Middle frontal gyrus (tissue), 1 donor: ENCODE data around the gene SPATA7.

Source experiments
- DNase-seq: peaks from one replicate; pipeline ENCODE4 v3.0.0-alpha.2; 2015; ENCODE audit warnings: low spot score; ENCODE audit errors: extremely low spot score

SPATA7 gene

DNA sequence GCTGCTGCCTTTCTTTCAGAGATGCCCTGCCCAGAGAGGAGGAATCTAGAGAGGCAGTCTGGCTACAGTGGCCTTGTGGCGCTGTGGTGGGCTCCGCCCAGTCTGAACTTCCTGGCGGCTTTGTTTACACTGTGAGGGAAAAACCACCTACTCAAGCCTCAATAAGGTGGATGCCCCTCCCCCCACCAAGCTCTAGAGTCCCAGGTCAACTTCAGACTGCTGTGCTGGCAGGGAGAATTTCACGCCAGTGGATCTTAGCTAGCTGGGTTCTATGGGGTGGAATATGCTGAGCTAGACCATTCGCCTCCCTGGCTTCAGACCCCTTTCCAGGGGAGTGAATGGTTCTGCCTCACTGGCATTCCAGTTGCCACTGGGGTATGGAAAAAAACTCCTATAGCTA is 25.6 kb downstream of the SPATA7 start:
- DNase-seq: no peak

DNA sequence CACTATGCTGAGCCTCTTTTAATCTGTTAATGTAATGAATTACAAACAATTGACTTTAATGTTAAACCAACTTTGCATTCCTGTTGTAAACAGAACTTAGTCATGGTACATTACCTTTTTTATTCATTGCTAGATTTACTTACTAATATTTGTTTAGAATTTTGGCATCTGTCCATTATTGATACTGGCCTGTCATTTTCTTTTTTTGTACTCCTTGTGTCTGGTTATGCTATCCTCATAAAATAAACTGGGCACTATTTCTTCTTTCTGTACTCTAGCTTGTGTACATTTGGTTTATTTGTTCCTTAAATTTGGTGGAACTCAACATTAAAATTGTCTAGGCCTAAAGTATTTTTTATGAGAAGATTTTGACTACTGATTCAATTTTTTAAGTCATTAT is 32.1 kb downstream of the SPATA7 start:
- no peak for DNase-seq

DNA sequence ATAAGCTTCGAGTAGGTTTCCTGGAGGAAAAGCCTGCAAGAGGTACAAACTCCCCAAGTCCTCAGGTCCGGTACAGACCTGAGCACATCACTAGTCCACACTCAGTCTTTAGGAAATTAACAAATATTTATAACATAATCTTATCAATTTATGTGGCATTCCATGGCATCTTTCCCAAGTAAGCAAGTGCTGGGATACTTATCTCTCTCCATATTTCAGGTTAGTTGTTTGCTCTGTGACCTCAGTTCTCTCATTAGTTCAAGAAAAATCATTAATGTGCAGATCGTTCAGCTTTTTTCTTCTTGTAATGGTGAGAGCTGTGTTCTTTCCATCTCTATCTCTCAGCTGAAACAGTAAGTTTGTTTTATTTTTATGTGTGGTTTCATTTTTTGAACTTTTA is 34.7 kb downstream of the SPATA7 start:
- DNase-seq: no peak

DNA sequence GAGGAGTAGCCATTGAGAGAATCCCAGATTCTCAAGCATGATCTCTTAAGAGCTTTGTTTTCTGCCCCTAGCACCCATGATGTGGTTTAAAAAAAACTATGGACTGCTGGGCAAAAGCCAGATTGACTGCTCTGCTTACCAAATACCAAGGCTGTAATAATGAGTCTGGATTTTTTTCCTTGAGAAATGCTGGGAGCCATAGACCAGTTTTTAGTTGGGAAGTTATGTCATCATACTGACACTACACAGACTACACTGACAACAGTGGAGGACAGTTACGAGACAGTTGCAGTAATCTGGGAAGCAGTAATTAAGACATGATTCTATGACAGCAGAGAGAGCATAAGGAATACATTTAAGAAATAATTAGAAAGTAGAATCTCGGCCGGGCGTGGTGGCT is 35.8 kb downstream of the SPATA7 start:
- no peak for DNase-seq

DNA sequence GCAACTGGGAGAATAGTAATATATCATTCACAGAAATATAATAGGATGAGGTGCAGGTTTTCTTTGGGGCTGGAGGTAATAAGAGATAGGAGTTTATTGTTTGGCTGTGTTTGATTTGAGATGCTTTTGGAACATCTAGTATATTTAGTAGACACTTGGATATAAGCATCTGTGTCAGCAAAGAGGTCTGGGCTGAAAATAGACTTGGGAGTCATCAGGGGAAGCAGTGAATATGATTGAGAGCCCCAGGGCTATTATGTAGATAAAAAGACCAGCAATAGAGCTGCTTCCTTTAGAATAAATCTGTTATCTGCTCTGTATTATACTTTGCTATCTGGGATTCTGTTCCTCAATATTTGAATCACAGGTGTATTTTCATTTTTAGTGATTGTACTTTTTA is 36.6 kb downstream of the SPATA7 start:
- no peak for DNase-seq

DNA sequence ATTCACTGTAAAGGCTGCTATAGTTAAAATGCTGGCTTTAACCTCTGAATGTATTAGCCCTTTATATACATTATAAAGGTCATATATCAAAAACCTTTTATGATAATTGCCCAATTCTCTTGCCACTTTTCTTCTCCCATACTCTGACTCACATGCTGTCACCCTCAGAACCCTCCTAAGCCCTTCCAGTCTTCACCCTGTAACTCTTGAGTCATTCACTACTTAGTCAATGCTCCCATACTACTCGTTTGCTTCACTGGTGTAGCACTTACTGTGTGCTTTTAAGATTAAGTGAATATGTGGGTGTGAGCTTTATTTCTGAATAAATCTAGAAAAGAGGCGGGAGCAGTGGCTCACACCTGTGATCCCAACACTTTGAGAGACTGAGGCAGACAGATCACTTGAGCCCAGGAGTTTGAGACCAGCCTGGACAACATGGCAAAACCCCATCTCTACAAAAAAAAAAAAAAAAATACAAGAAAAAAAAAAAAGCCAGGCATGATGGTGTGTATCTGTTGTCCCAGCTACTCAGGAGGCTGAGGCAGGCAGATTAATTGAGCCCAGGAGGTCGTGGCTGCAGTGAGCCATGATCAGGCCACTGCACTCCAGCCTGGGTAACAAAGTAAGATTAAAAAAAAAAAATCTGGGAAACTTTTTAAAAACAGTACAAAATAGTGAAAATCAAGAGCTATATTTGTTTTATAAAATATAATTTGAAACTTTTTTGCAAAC is 37.6 kb downstream of the SPATA7 start:
- no peak for DNase-seq

DNA sequence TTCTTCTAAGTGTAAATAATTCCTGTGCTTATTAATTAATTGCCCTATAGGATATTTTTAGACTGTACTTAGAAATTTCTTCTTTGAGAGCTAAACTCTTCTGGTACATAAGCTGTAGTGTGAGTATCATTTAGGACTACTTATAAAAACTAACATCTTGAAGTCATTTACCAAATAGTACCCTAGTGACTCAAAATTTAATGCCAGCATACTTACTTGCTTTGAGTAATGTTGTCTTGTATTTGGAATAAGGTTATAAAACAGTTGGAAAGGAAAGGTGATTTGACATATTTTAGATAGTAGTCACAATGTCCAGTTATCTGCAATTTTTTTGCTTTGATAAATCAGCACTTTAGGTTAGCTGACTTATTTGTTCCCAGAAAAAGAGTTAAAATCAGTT is 39.1 kb downstream of the SPATA7 start:
- no peak for DNase-seq

DNA sequence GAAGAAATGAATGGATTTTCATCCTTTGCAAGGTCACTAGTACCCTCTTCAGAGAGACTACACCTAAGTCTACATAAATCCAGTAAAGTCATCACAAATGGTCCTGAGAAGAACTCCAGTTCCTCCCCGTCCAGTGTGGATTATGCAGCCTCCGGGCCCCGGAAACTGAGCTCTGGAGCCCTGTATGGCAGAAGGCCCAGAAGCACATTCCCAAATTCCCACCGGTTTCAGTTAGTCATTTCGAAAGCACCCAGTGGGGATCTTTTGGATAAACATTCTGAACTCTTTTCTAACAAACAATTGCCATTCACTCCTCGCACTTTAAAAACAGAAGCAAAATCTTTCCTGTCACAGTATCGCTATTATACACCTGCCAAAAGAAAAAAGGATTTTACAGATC is 40.8 kb downstream of the SPATA7 start:
- no peak for DNase-seq

DNA sequence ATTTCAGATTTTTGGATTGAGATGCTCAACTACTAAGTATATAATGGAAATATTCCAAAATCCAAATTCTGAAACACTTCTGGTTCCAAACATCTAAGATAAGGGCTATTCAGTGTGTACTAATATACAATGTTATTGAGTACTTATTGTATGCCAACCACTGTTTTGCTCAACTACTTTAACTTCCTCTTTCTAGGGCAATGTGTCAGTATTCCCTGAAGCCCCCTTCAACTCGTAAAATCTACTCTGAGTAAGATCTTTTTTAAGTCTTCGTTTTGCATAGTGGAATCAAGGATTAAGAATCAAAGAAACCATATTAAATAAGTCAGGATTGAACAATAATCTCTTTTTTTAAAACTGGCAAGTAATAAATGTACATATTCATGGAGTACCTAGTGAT is 45.5 kb downstream of the SPATA7 start:
- no peak for DNase-seq

DNA sequence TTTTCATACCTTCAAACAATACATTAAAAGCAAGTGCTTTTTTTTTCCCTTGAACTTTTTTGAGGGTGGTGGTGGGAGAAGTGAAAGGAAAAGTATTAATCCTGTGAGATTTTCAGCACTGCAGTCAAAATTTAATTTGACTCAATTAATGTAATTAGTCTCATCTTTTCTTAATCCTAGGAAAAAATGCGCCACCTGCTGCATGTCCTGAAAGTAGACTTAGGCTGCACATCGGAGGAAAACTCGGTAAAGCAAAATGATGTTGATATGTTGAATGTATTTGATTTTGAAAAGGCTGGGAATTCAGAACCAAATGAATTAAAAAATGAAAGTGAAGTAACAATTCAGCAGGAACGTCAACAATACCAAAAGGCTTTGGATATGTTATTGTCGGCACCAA is 52.2 kb downstream of the SPATA7 start:
- no peak for DNase-seq

DNA sequence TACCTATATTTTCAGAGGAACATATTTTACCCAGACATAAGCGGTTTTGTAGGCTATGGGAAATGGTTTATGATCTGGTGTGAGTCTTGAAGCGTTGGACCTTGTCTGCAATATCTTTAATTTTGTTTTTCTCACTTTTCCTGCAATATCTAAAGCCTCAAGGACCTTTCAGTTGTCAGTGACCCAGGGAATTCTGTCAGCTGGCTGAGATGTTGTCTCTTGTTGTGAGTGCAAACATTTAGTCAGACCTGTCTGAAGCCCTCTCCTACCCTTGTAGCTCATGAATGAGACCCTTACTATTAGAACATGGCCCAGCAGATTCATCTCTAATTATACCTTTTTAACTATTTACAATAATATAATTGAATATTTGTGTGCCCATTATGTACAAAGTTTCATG is 53.6 kb downstream of the SPATA7 start:
- DNase-seq: no peak

DNA sequence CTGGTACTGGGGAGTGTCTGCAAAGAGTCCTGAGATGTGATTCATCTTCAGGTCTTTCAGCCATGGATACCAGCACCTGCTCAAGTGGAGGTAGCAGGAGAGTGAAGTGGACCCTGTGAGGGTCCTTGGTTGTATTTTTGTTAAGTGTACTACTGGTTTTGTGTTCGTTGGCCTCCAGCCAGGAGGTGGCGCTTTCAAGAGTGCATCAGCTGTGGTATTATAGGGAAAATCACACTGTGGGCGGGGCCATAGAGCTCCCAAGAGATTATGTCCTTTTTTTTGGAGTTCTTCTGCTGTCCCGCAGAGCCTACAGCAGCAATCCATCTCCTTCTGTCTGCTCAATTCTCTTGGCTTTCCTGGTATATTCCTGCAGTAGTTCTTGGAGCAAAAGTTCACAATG is 66.8 kb downstream of the SPATA7 start:
- no peak for DNase-seq

DNA sequence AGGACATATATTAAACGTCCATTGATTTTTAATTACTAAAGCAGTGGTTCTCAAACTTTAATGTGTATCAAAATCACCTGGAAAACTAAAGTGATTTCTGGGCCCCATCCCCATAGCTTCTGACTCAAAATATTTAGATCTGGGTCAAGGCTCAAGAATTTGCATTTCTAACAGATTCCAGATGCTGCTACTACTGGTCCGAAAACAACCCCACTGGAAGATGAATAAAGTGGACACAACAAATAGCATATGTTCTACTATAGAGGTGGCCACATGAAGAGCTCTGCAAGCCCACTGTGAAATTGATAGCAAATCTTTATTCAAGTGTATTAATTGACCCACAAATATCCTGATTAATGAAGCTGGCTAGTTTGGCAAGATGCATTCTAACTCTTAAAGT is 69.4 kb downstream of the SPATA7 start:
- DNase-seq: no peak

DNA sequence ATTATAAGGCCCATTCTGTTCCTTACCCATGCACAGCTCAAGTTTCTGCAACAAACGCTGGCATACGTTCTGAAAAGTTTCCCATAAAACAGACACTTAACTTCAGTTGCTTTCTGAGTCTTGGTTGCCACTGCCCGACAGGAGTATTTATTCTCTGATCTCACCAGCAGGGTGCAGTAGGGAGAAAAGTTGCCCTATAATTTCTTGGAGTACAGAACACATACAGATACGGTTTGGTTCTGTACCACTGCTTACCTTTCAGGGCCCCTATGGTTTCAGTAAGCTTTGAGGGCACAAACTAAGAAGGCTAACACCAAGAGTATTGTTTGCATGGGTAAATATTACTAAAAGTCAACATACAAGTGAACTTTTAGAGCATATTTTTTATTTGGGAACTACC is 77.9 kb downstream of the SPATA7 start:
- no peak for DNase-seq

DNA sequence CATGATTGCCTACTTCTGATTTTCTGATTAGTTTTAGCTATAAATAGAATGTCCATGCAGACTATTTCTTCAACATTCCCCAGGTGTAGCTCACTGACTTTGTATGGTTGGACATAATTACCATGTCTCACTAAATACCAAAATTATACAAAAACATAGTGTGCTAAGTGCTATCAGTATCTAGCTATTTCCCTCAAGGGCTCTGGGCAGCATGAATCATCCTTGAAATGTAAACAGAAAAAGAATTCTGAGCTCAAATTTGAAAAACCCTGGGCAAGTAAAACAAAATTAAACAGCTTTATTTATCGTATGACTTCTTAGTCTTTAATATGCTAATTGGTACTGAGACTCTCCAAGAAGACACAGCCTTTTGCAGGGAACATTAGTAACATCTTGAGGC is 82.9 kb downstream of the SPATA7 start:
- no peak for DNase-seq

DNA sequence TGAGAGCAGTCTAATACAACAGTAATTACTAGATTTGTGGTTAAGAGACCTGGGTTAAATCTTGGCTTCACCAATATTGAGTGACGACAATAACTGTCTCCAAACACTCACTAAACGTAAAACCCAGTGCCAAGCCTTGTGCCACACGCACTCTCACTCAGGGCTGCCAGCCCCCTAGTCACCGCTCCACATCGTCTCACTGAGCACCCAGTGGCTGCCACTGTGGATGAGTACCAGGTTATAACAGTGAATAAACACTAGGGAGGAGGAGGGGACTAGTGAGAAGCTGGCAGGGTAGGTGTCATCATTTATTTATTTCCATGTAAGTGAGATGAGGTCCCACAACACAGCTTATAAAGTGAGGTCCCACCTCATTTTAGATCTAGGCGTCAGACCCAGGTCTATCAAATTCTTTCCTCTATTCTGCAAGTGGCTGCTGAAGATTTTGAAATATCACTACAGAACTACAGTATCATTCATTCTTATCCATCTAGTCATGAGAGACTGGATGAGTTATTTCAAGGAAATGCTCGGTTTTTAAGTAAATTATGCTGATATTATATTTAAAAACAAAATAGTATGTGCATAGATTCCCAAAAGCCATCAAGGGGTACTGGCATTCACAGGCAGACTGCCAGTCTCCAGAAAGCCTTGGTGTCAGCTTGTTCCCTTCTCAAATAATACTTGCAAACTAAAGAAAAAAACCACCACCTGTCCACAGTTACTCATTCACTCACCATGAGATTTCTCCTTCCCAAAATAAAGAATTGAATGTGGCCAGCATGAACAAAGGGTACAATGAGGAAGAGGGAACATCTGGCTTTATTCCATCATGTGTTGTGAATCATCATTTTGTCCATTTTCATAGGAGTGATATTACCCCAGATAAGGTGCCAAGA is 85.3 kb downstream of the SPATA7 start:
- peak; percentile 37 for DNase-seq

DNA sequence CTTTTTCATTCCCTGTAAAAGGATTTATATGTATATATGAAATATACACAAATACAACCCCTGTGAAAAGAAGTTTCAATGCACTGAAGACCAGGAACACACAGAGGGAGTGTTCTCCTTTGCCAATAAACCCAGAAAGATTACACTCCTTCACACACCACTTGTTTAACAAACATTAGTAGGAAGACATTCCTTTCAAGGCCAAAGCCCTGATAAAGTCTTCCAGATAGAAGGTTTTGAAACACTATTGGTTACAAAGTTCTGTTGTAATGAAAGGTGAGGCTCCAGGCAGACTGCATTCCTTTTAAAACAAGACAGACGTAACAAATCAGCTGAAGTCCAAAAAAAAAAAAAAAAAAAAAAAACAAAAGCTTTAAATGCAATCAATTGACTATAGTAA is 88.3 kb downstream of the SPATA7 start:
- DNase-seq: no peak

DNA sequence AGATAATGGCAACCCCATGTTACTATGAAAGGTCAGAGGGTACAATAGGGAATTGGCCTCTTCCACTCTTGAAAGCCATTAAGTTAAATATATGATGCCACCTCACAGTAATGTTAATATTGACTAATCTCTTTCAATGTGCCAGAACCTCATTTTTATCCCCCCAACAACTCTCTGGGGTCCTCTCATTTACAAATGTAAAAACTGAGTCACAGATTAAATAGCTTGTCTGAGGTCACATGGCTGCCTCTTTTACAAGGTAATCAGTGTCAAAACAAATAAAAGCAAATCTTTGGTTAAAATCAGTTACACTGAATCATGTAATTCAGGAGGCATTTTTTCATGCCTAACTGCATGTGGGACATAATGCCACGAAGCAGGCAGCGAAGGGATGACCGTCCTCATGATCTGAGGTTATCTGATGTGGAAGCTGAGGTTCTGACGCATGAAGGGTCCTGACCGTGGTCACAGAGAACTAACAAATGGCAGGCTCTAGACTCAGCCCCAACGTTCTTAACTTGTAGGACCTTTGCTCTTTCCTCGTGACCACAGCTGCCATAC is 90.8 kb downstream of the SPATA7 start:
- DNase-seq: no peak

DNA sequence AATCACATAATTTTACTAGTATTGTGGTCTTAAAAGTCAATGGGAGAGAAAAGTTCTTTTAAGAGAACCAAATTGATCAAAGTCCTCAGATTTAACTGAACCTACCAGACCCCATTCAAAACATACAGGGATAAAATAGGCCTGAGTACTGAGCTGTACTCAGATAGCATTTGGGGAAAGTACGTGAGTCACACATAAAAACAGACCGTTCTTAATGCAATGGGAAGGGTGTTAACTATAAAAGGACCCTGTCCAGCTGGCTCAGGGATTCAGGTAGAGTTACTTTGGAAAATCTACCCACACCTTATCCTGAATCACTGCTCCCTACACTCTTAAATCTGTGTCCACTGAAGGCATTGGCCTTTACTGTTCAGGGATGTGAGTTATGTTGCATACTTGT is 91.4 kb downstream of the SPATA7 start:
- DNase-seq: no peak

DNA sequence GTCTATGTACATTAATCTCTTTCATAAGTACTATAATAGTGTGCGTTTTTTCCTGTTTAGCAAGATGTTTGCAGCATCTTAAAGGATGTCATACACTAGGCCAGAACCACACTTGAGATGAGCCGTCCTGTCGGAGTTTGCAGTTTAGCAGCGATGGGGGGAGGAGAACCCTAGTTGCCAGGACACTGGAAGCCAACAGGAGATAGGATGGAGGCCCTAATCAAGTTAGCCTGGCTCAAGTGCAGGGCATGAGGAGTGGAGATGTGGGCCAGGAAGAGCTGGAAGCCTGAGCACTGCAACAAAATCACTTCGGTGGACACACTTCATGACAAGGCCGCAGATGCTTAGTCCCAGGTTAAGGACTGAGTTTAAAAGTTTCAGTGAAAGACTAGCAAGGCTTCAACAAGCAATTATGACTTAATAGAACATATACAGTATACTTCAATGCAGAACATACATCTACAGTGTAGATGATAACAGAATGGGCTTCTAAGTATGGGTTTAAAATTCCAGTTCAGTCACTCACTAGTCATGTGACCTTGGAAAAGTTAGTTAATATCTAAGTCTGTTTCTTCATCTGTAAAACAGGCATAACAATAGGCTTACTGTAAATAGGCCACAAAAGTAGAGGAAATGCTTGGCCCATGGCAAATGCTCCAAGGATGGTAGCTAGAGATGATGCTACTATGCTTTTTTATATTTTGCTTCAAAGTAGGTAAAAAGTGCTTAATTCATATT is 92.2 kb downstream of the SPATA7 start:
- no peak for DNase-seq

DNA sequence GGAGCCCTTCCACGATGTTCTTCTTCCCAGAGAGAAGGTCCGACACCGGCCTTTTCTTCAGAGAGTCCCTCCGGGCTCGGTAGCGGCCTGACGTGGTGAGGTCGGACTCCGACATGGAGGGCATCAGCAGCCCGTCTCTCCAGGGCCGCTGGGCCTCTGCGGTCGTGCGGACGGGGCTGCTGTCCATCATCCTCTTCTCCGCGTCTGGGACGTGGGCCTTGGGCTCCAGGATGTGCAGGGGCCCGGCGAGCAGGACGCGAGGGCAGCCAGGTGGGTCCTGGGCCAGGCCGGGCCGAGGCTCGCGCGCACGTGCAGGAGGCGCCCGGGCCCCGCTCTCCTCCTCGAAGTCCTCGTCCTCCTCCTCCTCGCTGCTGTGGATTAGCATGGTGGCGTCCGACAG is 93.5 kb downstream of the SPATA7 start:
- no peak for DNase-seq

DNA sequence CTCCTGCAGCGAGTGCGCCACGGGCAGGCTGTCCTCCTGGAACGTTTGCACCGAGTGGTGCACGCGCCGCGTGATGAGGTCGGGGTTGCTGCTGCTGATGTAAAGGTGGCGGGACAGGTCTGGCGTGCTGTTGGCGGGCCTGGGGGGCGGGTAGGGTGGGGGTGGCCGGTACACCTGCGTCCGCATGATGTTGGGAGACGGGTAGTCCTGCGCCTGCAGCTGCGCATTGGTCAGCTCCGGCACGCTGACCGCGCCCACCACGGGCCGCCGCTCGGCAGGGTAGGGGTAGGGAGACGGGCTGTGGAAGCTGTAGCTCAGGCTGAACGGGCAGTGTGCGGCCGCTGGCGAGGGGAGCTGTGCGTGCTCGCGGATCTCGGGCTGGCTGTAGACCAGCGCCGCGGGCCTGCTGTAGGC is 94.1 kb downstream of the SPATA7 start:
- no peak for DNase-seq
